Measurements from ENCODE around the gene MLH3.

MLH3 gene

GRCh38 chr14:75050852-75051555 lies at the start of gene MLH3:
Gene MLH3 (minus strand): TSS chr14:75051467. CDS start chr14:75049655, 1,812 bp downstream.
- H3K27me3 ChIP-seq (ENCODE audit: control insufficient read depth in 1 of 2, insufficient read depth in 2 of 2, low read length in 2 of 2), result no peaks in the 10 kb centered on the region
- peak within 1 kb of the TSS; percentile 54 to 79 for H3K4me3 ChIP-seq (ENCODE audit: low read length in 2 of 2)
- no peaks in the 10 kb centered on the region for H3K9me3 ChIP-seq (ENCODE audit: control insufficient read depth in 2 of 2, low read length in 2 of 2)
- peaks cover 0 to 6% of the 10 kb centered on the region in 2 donors for H3K36me3 ChIP-seq (ENCODE audit: control insufficient read depth in 2 of 2, insufficient read depth in 2 of 2, low read length in 2 of 2)
- peak within 1 kb of the TSS; percentile 84 to 88 for H3K9ac ChIP-seq (ENCODE audit: low read length in 2 of 2)
- H3K4me1 ChIP-seq (ENCODE audit: control insufficient read depth, insufficient read depth, low read length), result peaks cover 3% of the 10 kb centered on the region
- peak within 1 kb of the TSS; percentile 74 for H3K27ac ChIP-seq (ENCODE audit: low read length)

GRCh38 chr14:75098682-75099081 lies 47.4 kb upstream of the MLH3 start:
- Histone ChIP-seq H3K36me3 (ENCODE audit: control insufficient read depth in 2 of 2, insufficient read depth in 2 of 2, low read length in 2 of 2) (peaks cover 49 to 70% of the 10 kb centered on the region in 2 donors), H3K4me1 (ENCODE audit: control insufficient read depth, insufficient read depth, low read length) (no peaks in the 10 kb centered on the region), H3K9ac (ENCODE audit: low read length in 2 of 2) (no peak overlapping the region)

GRCh38 chr14:75098212-75098611 lies 46.9 kb upstream of the MLH3 start:
- peaks cover 47 to 68% of the 10 kb centered on the region in 2 donors for H3K36me3 ChIP-seq (ENCODE audit: control insufficient read depth in 2 of 2, insufficient read depth in 2 of 2, low read length in 2 of 2)
- H3K4me3 ChIP-seq (ENCODE audit: low read length in 2 of 2), result no peak overlapping the region
- no peaks in the 10 kb centered on the region for H3K27me3 ChIP-seq (ENCODE audit: control insufficient read depth in 1 of 2, insufficient read depth in 2 of 2, low read length in 2 of 2)

More at GRCh38 chr14:75098682-75099081, 47.4 kb upstream of the MLH3 start:
- H3K9me3 ChIP-seq (ENCODE audit: control insufficient read depth in 2 of 2, low read length in 2 of 2), result no peaks in the 10 kb centered on the region
- H3K27ac ChIP-seq (ENCODE audit: low read length), result no peak overlapping the region
- no peaks in the 10 kb centered on the region for H3K27me3 ChIP-seq (ENCODE audit: control insufficient read depth in 1 of 2, insufficient read depth in 2 of 2, low read length in 2 of 2)
- H3K4me3 ChIP-seq (ENCODE audit: low read length in 2 of 2), result no peak overlapping the region

GRCh38 chr14:75096959-75097358 lies 45.7 kb upstream of the MLH3 start:
- no peak overlapping the region for H3K4me3 ChIP-seq (ENCODE audit: low read length in 2 of 2)
- H3K27me3 ChIP-seq (ENCODE audit: control insufficient read depth in 1 of 2, insufficient read depth in 2 of 2, low read length in 2 of 2), result no peaks in the 10 kb centered on the region
- H3K36me3 ChIP-seq (ENCODE audit: control insufficient read depth in 2 of 2, insufficient read depth in 2 of 2, low read length in 2 of 2), result peaks cover 47 to 63% of the 10 kb centered on the region in 2 donors
- H3K9ac ChIP-seq (ENCODE audit: low read length in 2 of 2), result no peak overlapping the region
- no peaks in the 10 kb centered on the region for H3K4me1 ChIP-seq (ENCODE audit: control insufficient read depth, insufficient read depth, low read length)
- no peak overlapping the region for H3K27ac ChIP-seq (ENCODE audit: low read length)
- H3K9me3 ChIP-seq (ENCODE audit: control insufficient read depth in 2 of 2, low read length in 2 of 2), result no peaks in the 10 kb centered on the region

More at GRCh38 chr14:75098212-75098611, 46.9 kb upstream of the MLH3 start:
- no peaks in the 10 kb centered on the region for H3K9me3 ChIP-seq (ENCODE audit: control insufficient read depth in 2 of 2, low read length in 2 of 2)
- H3K9ac ChIP-seq (ENCODE audit: low read length in 2 of 2), result no peak overlapping the region
- H3K4me1 ChIP-seq (ENCODE audit: control insufficient read depth, insufficient read depth, low read length), result no peaks in the 10 kb centered on the region
- H3K27ac ChIP-seq (ENCODE audit: low read length), result no peak overlapping the region

GRCh38 chr14:75095690-75096089 lies 44.4 kb upstream of the MLH3 start:
- Histone ChIP-seq H3K9ac (ENCODE audit: low read length in 2 of 2) (no peak overlapping the region), H3K4me3 (ENCODE audit: low read length in 2 of 2) (no peak overlapping the region), H3K27ac (ENCODE audit: low read length) (no peak overlapping the region), H3K4me1 (ENCODE audit: control insufficient read depth, insufficient read depth, low read length) (no peaks in the 10 kb centered on the region), H3K36me3 (ENCODE audit: control insufficient read depth in 2 of 2, insufficient read depth in 2 of 2, low read length in 2 of 2) (peaks cover 47 to 57% of the 10 kb centered on the region in 2 donors), H3K9me3 (ENCODE audit: control insufficient read depth in 2 of 2, low read length in 2 of 2) (no peaks in the 10 kb centered on the region), H3K27me3 (ENCODE audit: control insufficient read depth in 1 of 2, insufficient read depth in 2 of 2, low read length in 2 of 2) (no peaks in the 10 kb centered on the region)

GRCh38 chr14:75094896-75095295 lies 43.6 kb upstream of the MLH3 start:
- H3K4me3 ChIP-seq (ENCODE audit: low read length in 2 of 2), result no peak overlapping the region
- H3K9ac ChIP-seq (ENCODE audit: low read length in 2 of 2), result no peak overlapping the region
- no peaks in the 10 kb centered on the region for H3K9me3 ChIP-seq (ENCODE audit: control insufficient read depth in 2 of 2, low read length in 2 of 2)
- peaks cover 46 to 61% of the 10 kb centered on the region in 2 donors for H3K36me3 ChIP-seq (ENCODE audit: control insufficient read depth in 2 of 2, insufficient read depth in 2 of 2, low read length in 2 of 2)
- H3K27me3 ChIP-seq (ENCODE audit: control insufficient read depth in 1 of 2, insufficient read depth in 2 of 2, low read length in 2 of 2), result no peaks in the 10 kb centered on the region
- no peak overlapping the region for H3K27ac ChIP-seq (ENCODE audit: low read length)
- H3K4me1 ChIP-seq (ENCODE audit: control insufficient read depth, insufficient read depth, low read length), result no peaks in the 10 kb centered on the region

- H3K9me3 ChIP-seq (ENCODE audit: control insufficient read depth in 2 of 2, low read length in 2 of 2), result no peaks in the 10 kb centered on the region
- H3K27me3 ChIP-seq (ENCODE audit: control insufficient read depth in 1 of 2, insufficient read depth in 2 of 2, low read length in 2 of 2), result no peaks in the 10 kb centered on the region
- H3K4me1 ChIP-seq (ENCODE audit: control insufficient read depth, insufficient read depth, low read length), result no peaks in the 10 kb centered on the region
- no peak overlapping the region for H3K9ac ChIP-seq (ENCODE audit: low read length in 2 of 2)
- H3K4me3 ChIP-seq (ENCODE audit: low read length in 2 of 2), result no peak overlapping the region
- H3K27ac ChIP-seq (ENCODE audit: low read length), result no peak overlapping the region
- H3K36me3 ChIP-seq (ENCODE audit: control insufficient read depth in 2 of 2, insufficient read depth in 2 of 2, low read length in 2 of 2), result peaks cover 47 to 51% of the 10 kb centered on the region in 2 donors
Observed at GRCh38 chr14:75092698-75093097, 41.4 kb upstream of the MLH3 start.

- H3K27me3 ChIP-seq (ENCODE audit: control insufficient read depth in 1 of 2, insufficient read depth in 2 of 2, low read length in 2 of 2), result no peaks in the 10 kb centered on the region
- no peak overlapping the region for H3K27ac ChIP-seq (ENCODE audit: low read length)
- no peak overlapping the region for H3K9ac ChIP-seq (ENCODE audit: low read length in 2 of 2)
- H3K36me3 ChIP-seq (ENCODE audit: control insufficient read depth in 2 of 2, insufficient read depth in 2 of 2, low read length in 2 of 2), result peaks cover 44 to 50% of the 10 kb centered on the region in 2 donors
- H3K4me3 ChIP-seq (ENCODE audit: low read length in 2 of 2), result no peak overlapping the region
- no peaks in the 10 kb centered on the region for H3K9me3 ChIP-seq (ENCODE audit: control insufficient read depth in 2 of 2, low read length in 2 of 2)
- H3K4me1 ChIP-seq (ENCODE audit: control insufficient read depth, insufficient read depth, low read length), result no peaks in the 10 kb centered on the region
Observed at GRCh38 chr14:75091251-75091650, 40.0 kb upstream of the MLH3 start.

- Histone ChIP-seq H3K4me1 (ENCODE audit: control insufficient read depth, insufficient read depth, low read length) (no peaks in the 10 kb centered on the region), H3K27me3 (ENCODE audit: control insufficient read depth in 1 of 2, insufficient read depth in 2 of 2, low read length in 2 of 2) (no peaks in the 10 kb centered on the region), H3K36me3 (ENCODE audit: control insufficient read depth in 2 of 2, insufficient read depth in 2 of 2, low read length in 2 of 2) (peaks cover 43 to 45% of the 10 kb centered on the region in 2 donors), H3K9me3 (ENCODE audit: control insufficient read depth in 2 of 2, low read length in 2 of 2) (no peaks in the 10 kb centered on the region), H3K9ac (ENCODE audit: low read length in 2 of 2) (no peak overlapping the region), H3K4me3 (ENCODE audit: low read length in 2 of 2) (no peak overlapping the region), H3K27ac (ENCODE audit: low read length) (no peak overlapping the region)
Observed at GRCh38 chr14:75090353-75090752, 39.1 kb upstream of the MLH3 start.

GRCh38 chr14:75088566-75089373 lies 37.5 kb upstream of the MLH3 start:
- Histone ChIP-seq H3K9ac (ENCODE audit: low read length in 2 of 2) (no peak overlapping the region), H3K4me3 (ENCODE audit: low read length in 2 of 2) (no peak overlapping the region), H3K4me1 (ENCODE audit: control insufficient read depth, insufficient read depth, low read length) (no peaks in the 10 kb centered on the region), H3K9me3 (ENCODE audit: control insufficient read depth in 2 of 2, low read length in 2 of 2) (no peaks in the 10 kb centered on the region), H3K27me3 (ENCODE audit: control insufficient read depth in 1 of 2, insufficient read depth in 2 of 2, low read length in 2 of 2) (no peaks in the 10 kb centered on the region), H3K27ac (ENCODE audit: low read length) (no peak overlapping the region), H3K36me3 (ENCODE audit: control insufficient read depth in 2 of 2, insufficient read depth in 2 of 2, low read length in 2 of 2) (peaks cover 41 to 46% of the 10 kb centered on the region in 2 donors)
